GM18907 (cell line): Measurements from ENCODE around the gene MYO3A.

Source experiments
- ATAC-seq: cut with Tn5 transposase; IDR thresholded peaks from one replicate; pipeline ENCODE4 v1.9.1; 2021; ENCODE audit warnings: mild to moderate bottlenecking, moderate library complexity; ENCODE audit not compliant: unreplicated experiment

The MYO3A gene

GRCh38 chr10:26251925-26252324, 317.9 kb downstream of the MYO3A start:
- ATAC-seq = no peak

- ATAC-seq = no peak
Observed at GRCh38 chr10:26254616-26255015, 320.6 kb downstream of the MYO3A start.

DNA sequence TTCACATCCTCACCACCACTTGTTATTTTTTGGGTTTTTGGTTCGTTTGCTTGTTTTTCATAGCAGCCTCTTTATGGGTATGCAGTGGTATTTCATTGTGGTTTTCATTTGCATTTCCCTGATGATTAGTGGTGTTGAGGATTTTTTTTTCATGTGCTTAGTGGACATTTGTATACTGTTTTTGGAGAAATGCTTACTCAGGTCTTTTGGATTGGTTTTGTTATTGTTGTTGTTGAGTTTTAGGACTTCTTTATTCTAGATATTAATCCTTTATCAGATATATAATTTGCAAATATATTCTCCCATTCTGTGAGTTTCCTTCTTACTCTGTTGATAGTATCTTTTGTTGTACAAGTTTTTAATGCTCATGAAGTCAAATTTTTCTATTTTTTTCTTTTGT, 325.3 kb downstream of the MYO3A start:
- ATAC-seq = no peak
